Stimulated activated memory B cell treated with anti-CD40 and anti-IgM and Interleukin-4, amounts not matched to agents 10 μg/mL and 1 μg/mL and 100 μg/mL, for 72 hours (primary cell): ENCODE measurements around the gene ATP6V0E2.
"Not testable (repeated sequence)": the region's sequence is repeated elsewhere in the genome, so short reads cannot be mapped to it uniquely, and the experiment has no call there.

ENCODE experiments used
- ATAC-seq: fragments of 150-1000 bp; cut with Tn5 transposase; 2 replicates; pipeline ENCODE4 v1.10.0; 2021
- H3K27ac Mint-ChIP-seq: one replicate; pipeline ENCODE4 v1.8.0; 2022; ENCODE audit warnings: mild to moderate bottlenecking, mixed read lengths
- H3K27me3 Mint-ChIP-seq: one replicate; pipeline ENCODE4 v1.8.0; 2022; ENCODE audit warnings: mixed read lengths
- H3K36me3 Mint-ChIP-seq: one replicate; pipeline ENCODE4 v1.8.0; 2022; ENCODE audit warnings: mixed read lengths
- H3K4me1 Mint-ChIP-seq: one replicate; pipeline ENCODE4 v1.8.0; 2022; ENCODE audit warnings: mixed read lengths
- H3K4me3 Mint-ChIP-seq: one replicate; pipeline ENCODE4 v1.8.0; 2022; ENCODE audit warnings: mild to moderate bottlenecking, moderate library complexity, mixed read lengths
- H3K9me3 Mint-ChIP-seq: one replicate; pipeline ENCODE4 v1.8.0; 2022; ENCODE audit warnings: mixed read lengths

The ATP6V0E2 gene

DNA sequence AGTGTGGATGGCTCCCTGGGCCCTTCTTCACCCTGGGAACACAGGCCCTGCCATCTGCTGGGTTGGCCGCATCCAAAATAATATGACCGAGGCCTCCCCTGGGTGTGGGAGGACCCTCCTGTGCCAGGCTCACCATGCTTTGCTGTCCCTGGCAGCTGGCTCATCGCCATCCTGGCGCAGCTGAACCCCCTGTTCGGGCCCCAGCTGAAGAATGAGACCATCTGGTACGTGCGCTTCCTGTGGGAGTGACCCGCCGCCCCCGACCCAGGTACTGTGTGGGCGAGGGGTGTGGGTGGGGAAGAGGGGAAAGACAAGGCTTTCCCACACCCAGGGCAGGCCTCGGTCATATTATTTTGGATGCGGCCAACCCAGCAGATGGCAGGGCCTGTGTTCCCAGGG, 4.8 kb downstream of the ATP6V0E2 start:
- ATAC-seq = no peak
- Mint-ChIP-seq H3K9me3 (no peaks in the 10 kb centered on the region), H3K4me1 (peaks cover 26% of the 10 kb centered on the region), H3K4me3 (no peak overlapping the region), H3K36me3 (no peaks in the 10 kb centered on the region), H3K27me3 (no peaks in the 10 kb centered on the region), H3K27ac (no peak overlapping the region)

- H3K4me1 Mint-ChIP-seq = peaks cover 22% of the 10 kb centered on the region
- H3K9me3 Mint-ChIP-seq = no peaks in the 10 kb centered on the region
- ATAC-seq = no peak
- no peaks in the 10 kb centered on the region for H3K36me3 Mint-ChIP-seq
- H3K27me3 Mint-ChIP-seq = no peaks in the 10 kb centered on the region
- H3K27ac Mint-ChIP-seq = no peak overlapping the region
- H3K4me3 Mint-ChIP-seq = no peak overlapping the region
Observed at GRCh38 chr7:149879271-149879743, 5.5 kb downstream of the ATP6V0E2 start.

DNA sequence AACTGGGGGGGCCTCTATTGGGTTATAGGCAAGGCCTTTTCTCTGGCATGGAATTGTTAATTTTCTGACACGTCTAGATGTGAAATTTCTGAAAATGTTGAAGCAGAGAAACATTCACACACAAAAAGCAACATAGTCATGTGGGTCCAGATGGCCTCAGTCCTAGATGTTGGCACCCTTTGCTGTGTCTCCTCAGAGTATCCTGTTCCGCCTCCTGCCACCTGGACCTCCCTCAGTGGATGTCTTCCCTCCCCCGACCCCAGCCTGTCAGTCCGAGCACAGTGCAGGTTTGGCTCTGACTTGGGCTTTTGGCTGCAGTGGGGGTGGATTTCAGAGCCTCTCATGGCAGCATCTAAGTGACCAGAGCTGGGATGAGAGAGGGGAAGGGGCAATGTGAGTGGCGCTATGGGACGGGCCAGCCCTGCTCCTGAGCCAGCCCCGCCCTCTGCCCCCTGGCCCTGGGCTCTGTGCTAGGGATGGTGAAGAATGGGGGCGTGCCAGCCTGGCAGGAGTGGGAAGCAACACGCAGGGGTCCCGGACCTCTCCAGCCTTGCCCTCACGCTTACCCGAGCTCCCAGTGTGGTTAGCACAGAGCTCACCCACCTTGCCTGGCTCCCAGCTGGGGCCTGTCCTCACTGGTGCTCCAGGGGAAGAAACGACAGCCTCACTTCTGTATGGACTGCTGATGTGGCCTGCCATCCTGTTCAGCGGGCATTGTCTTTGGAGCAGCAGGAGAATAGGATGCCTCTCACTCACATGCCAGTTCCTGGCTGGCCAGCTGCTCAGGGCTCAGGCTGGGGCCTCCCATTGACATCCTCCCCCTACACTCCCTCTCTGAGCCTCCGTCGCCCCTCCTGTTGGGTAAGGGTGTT, 6.2 kb downstream of the ATP6V0E2 start:
- ATAC-seq = no peak
- Mint-ChIP-seq H3K27ac (no peak overlapping the region), H3K9me3 (no peaks in the 10 kb centered on the region), H3K4me3 (no peak overlapping the region), H3K27me3 (no peaks in the 10 kb centered on the region), H3K36me3 (no peaks in the 10 kb centered on the region), H3K4me1 (peaks cover 15% of the 10 kb centered on the region)

- no peak overlapping the region for H3K27ac Mint-ChIP-seq
- H3K4me3 Mint-ChIP-seq = no peak overlapping the region
- no peaks in the 10 kb centered on the region for H3K36me3 Mint-ChIP-seq
- H3K9me3 Mint-ChIP-seq = no peaks in the 10 kb centered on the region
- H3K27me3 Mint-ChIP-seq = no peaks in the 10 kb centered on the region
- H3K4me1 Mint-ChIP-seq = peaks cover 15% of the 10 kb centered on the region
- ATAC-seq = no peak
Observed at GRCh38 chr7:149880638-149881311, 7.0 kb downstream of the ATP6V0E2 start.

GRCh38 chr7:149881328-149882247, 7.8 kb downstream of the ATP6V0E2 start:
- Mint-ChIP-seq H3K27ac (no peak overlapping the region), H3K36me3 (no peaks in the 10 kb centered on the region), H3K4me1 (peaks cover 21% of the 10 kb centered on the region), H3K27me3 (no peaks in the 10 kb centered on the region), H3K4me3 (no peak overlapping the region), H3K9me3 (no peaks in the 10 kb centered on the region)
- ATAC-seq = no peak

GRCh38 chr7:149882248-149883047, 8.7 kb downstream of the ATP6V0E2 start:
- Mint-ChIP-seq H3K27me3 (no peaks in the 10 kb centered on the region), H3K4me1 (peaks cover 26% of the 10 kb centered on the region), H3K4me3 (no peak overlapping the region), H3K27ac (no peak overlapping the region), H3K9me3 (no peaks in the 10 kb centered on the region), H3K36me3 (no peaks in the 10 kb centered on the region)
- no peak for ATAC-seq

DNA sequence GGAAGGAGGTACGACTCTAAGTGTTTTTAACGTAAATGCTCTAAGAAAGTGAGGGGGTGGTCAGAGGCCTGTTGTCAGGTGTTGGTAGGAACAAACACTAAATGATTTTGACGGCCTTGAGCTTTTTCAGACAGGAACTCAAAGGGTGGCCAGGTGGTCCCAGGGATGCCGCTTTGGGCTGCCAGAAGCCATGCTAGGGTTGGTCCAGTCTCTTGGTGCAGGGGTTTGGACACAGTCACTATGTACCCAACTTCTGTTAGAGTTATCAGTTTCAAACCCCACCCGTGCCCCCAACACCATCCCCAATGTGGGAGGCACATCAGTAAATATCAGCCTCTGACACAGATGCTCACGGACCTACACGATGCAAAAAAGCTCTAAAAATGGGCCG, 9.3 kb downstream of the ATP6V0E2 start:
- no peak overlapping the region for H3K27ac Mint-ChIP-seq
- no peak overlapping the region for H3K4me3 Mint-ChIP-seq

DNA sequence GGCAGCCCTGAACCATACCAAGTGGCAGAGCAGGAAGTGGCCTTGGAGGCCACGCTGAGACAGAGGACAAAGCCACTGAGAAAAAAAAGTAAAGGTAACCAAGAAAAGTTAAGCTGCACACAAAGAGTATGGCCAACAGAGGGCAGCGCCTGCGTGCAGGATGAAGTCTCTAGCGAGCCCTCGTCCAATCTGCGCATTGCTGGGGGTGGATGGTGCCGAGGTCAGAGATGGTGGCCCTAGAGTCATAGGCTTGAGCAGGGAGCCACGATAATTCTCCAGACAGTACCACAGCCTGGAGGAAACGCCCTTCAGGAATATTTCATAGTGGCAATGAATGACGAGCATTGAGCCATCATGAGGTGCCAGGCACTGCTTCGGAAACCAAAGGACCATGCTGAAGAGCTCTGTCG, 9.7 kb downstream of the ATP6V0E2 start:
- ATAC-seq = peak; percentile 75
- Mint-ChIP-seq H3K9me3 (no peaks in the 10 kb centered on the region), H3K4me3 (no peak overlapping the region), H3K4me1 (peaks cover 30% of the 10 kb centered on the region), H3K36me3 (peaks cover 7% of the 10 kb centered on the region), H3K27ac (no peak overlapping the region), H3K27me3 (no peaks in the 10 kb centered on the region)

More for the DNA sequence above, 9.3 kb downstream of the ATP6V0E2 start:
- Mint-ChIP-seq H3K27me3 (no peaks in the 10 kb centered on the region), H3K9me3 (no peaks in the 10 kb centered on the region), H3K36me3 (peaks cover 3% of the 10 kb centered on the region), H3K4me1 (peaks cover 26% of the 10 kb centered on the region)
- ATAC-seq = no peak

DNA sequence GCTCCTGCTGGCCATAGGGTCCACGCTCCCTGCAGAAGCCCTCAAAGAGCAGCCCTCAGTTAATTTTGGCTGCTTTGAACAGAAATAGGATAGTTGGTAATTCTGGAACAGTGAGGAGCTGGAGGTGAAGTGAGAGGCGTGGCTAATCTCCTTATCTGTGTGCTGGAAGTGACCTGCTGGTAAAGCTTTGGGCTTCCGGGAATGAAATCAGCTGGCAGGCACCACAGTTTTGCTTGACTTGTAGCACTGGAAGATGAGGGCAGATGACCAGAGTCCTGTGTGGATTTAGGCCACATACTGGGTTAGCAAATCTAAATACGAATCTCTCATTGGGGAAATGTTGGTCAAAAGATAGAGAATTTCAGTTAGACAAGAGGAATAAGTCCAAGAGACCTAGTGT, 10.2 kb downstream of the ATP6V0E2 start:
- Mint-ChIP-seq H3K36me3 (peaks cover 9% of the 10 kb centered on the region), H3K9me3 (no peaks in the 10 kb centered on the region), H3K4me3 (no peak overlapping the region), H3K27ac (no peak overlapping the region), H3K4me1 (peaks cover 30% of the 10 kb centered on the region), H3K27me3 (no peaks in the 10 kb centered on the region)
- ATAC-seq = no peak

- Mint-ChIP-seq H3K4me3 (no peak overlapping the region), H3K36me3 (peaks cover 9% of the 10 kb centered on the region), H3K27ac (no peak overlapping the region), H3K27me3 (no peaks in the 10 kb centered on the region), H3K9me3 (no peaks in the 10 kb centered on the region), H3K4me1 (peaks cover 30% of the 10 kb centered on the region)
- ATAC-seq = no peak
Observed at GRCh38 chr7:149884541-149884940, 10.8 kb downstream of the ATP6V0E2 start.

DNA sequence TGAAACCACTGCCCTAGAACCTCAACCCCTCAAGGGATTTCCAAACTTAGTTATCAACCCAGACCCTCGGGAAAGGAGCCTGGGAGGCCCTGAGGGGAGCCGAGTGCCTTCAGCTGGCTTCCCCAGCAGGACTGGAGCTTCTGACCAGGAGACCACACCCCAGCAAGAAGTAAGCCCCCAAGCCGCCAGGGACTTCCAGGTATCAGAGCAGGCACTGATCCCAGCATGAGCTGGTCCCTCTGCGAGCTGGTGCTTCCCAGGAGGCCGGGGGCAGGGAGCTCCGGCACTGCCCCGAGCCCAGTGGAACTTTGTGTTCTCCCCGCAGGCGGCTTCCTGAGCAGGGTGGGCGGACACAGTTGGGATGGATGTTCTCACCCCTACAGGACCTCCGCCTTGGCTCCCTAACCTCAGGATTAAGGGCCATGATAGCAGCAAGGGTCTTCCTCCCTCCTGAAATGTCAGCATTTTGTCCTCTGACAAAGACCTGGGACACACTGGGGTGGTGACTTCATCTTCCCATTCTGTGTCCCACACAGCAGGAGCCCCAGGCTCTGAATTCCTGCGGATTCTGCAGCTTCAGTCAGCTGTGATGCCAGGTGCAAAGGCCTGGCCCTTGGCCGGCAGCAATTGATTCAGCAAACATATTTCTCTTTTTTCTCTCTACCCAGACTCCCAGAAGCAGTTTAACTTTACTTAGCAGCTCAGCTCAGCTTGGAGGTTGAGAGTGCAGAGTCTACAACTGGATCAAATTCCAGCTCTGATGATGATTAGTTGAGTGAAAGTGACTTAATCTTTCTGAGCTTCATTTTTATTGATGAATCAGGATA, 11.6 kb downstream of the ATP6V0E2 start:
- Mint-ChIP-seq H3K9me3 (no peaks in the 10 kb centered on the region), H3K27ac (no peak overlapping the region), H3K36me3 (peaks cover 9% of the 10 kb centered on the region), H3K4me1 (peaks cover 30% of the 10 kb centered on the region), H3K27me3 (no peaks in the 10 kb centered on the region), H3K4me3 (no peak overlapping the region)
- no peak for ATAC-seq

DNA sequence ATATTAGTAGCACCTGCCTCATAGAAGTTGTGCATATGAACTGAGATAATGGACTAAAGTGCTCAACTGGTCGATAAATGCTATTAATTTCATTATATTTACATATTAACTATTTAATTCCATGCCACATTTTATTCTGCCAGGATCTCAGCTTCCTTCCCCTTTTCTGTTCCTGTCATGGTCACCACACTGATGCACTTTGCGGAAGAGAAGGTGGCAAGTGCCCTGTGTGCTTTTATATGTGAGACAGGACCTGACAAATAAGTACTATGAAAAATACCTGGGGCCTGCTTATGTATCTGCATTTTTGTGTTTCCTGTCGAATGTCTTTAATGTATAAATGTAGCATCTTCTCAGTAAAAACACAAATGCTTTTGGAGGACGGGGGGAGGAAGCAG, 12.2 kb downstream of the ATP6V0E2 start:
- H3K27me3 Mint-ChIP-seq = no peaks in the 10 kb centered on the region
- no peak overlapping the region for H3K4me3 Mint-ChIP-seq
- peaks cover 9% of the 10 kb centered on the region for H3K36me3 Mint-ChIP-seq
- H3K9me3 Mint-ChIP-seq = no peaks in the 10 kb centered on the region
- ATAC-seq = no peak
- no peak overlapping the region for H3K27ac Mint-ChIP-seq
- H3K4me1 Mint-ChIP-seq = peaks cover 30% of the 10 kb centered on the region

DNA sequence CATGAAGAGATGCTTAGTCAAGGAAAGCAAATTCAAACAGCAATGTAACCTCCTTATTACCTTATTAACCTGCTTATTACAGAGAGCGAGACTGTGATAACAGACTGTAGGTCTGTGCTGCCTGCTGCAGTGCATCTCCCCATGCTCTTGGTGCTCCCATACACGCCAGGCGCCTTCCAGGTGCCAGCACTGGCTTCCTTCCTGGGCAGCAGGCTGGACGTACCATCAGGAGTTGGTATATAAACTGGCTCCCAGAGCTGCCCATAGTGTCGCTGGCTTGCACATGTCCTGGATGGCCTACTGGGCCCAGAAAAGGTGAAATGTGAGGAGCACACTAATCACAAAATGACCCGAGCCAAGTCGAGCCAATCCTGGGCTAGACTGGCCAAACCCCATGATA, 13.5 kb downstream of the ATP6V0E2 start:
- H3K36me3 Mint-ChIP-seq = peaks cover 9% of the 10 kb centered on the region
- H3K27me3 Mint-ChIP-seq = no peaks in the 10 kb centered on the region
- H3K4me3 Mint-ChIP-seq = no peak overlapping the region
- H3K4me1 Mint-ChIP-seq = peaks cover 30% of the 10 kb centered on the region
- no peak for ATAC-seq
- no peak overlapping the region for H3K27ac Mint-ChIP-seq
- no peaks in the 10 kb centered on the region for H3K9me3 Mint-ChIP-seq

GRCh38 chr7:149890715-149891114, 16.9 kb downstream of the ATP6V0E2 start:
- H3K4me1 Mint-ChIP-seq = peaks cover 18% of the 10 kb centered on the region
- not testable (repeated sequence) for H3K9me3 Mint-ChIP-seq, H3K4me3 Mint-ChIP-seq, H3K36me3 Mint-ChIP-seq, H3K27me3 Mint-ChIP-seq, ATAC-seq, H3K27ac Mint-ChIP-seq
